Measurements from ENCODE around the gene ATP2A3. TPM values are rescaled to one million over a fixed set of nuclear protein-coding genes. Genes with fewer than 3 reads are reported as not detected.

Gene ATP2A3
- total RNA-seq, 1 donor from 2014 or later, result 2.4 TPM

GRCh38 chr17:3990386-3991127 is 26.3 kb upstream of the ATP2A3 start:
- DNase-seq (ENCODE audit: low read depth), result no peak
- TF ChIP-seq, protein P1, sequence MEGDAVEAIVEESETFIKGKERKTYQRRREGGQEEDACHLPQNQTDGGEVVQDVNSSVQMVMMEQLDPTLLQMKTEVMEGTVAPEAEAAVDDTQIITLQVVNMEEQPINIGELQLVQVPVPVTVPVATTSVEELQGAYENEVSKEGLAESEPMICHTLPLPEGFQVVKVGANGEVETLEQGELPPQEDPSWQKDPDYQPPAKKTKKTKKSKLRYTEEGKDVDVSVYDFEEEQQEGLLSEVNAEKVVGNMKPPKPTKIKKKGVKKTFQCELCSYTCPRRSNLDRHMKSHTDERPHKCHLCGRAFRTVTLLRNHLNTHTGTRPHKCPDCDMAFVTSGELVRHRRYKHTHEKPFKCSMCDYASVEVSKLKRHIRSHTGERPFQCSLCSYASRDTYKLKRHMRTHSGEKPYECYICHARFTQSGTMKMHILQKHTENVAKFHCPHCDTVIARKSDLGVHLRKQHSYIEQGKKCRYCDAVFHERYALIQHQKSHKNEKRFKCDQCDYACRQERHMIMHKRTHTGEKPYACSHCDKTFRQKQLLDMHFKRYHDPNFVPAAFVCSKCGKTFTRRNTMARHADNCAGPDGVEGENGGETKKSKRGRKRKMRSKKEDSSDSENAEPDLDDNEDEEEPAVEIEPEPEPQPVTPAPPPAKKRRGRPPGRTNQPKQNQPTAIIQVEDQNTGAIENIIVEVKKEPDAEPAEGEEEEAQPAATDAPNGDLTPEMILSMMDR (conservative IDR thresholded peaks at IDR 0.05; ENCODE audit: low read depth, low read length), result no peak
- no peak overlapping the region for H3K4me3 ChIP-seq (ENCODE audit: low read depth, low read length)

DNA sequence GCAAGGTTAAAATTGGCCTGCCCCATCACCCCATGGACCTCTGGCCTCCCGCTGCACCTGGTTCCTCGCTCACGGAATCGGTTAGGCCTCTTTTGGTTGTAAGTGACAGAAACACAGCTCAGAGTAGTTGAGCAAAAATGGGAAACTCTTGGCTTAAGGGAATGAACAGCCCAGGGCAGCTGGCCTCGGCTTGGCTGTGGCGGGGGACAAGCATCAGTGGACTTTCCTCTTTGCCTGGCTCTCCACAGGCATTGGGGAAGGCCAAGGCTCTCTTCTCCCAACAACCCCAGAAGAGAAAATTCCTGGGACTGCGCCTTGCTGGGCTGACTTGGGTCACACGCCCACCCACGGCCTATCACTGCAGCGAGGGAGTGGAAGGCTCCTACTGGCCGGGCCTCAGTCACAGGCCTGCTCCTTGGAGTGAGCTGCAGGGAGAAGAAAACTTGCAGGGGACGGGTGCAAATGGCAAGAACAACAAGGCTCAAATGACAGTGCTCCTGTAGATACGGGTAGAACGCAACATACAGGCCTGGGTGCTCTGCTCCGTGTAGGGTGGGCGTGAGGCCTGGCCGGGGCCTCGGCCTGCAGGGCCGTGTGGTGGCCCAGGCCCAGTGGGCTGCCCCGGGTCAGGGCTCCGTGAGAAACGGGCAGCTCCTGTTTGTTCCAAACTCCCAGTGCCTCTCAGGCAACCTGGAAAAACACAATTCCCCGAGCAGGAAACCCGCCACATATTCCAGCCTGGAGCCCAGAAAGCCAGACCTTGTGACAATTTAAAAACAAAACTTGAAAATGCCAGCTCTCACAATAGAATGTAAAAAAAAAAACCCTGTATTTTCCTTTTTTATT is 25.0 kb upstream of the ATP2A3 start:
- TF ChIP-seq, protein P1 (conservative IDR thresholded peaks at IDR 0.05; ENCODE audit: low read depth, low read length), result no peak

GRCh38 chr17:3988297-3989040 is 24.2 kb upstream of the ATP2A3 start:
- TF ChIP-seq, protein P1 (conservative IDR thresholded peaks at IDR 0.05; ENCODE audit: low read depth, low read length), result no peak
- no peak for DNase-seq (ENCODE audit: low read depth)
- H3K4me3 ChIP-seq (ENCODE audit: low read depth, low read length), result no peak overlapping the region

More for the DNA sequence above, 25.0 kb upstream of the ATP2A3 start:
- H3K4me3 ChIP-seq (ENCODE audit: low read depth, low read length), result no peak overlapping the region
- no peak for DNase-seq (ENCODE audit: low read depth)

GRCh38 chr17:3986939-3987335 is 22.7 kb upstream of the ATP2A3 start:
- TF ChIP-seq, protein P1 (conservative IDR thresholded peaks at IDR 0.05; ENCODE audit: low read depth, low read length), result no peak
- DNase-seq (ENCODE audit: low read depth), result no peak
- no peak overlapping the region for H3K4me3 ChIP-seq (ENCODE audit: low read depth, low read length)

DNA sequence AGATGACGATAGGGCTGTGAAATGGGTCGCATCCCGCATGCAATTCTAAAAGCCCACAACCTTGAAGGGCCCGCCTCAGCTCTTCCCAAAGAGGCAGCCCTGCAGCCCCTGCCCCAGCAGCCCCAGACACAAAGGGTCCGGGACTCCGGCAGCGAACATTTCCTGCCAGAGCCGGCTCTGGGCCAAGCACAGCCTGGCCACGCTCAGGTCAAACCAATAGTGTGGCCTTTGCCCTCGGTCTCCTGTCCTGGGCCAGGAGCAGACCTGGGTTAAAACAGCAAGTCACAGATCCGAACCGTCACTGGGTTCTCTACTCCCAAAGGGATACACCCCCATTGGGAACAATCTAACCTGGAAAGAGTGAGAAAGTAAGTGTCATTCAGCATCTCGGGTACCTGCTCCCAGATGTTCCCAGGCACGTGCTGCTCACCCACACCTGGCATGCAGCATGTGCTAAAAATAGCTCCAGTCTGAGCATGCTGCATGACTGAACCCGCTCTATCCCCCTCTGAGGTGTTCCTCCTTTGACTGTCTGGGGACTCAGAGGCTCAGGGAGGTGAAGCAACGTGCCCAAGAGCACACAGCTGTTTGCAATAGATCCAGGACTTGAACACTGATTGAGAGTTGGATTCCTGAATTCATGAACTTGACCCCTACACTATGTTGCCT is 22.2 kb upstream of the ATP2A3 start:
- TF ChIP-seq, protein P1 (conservative IDR thresholded peaks at IDR 0.05; ENCODE audit: low read depth, low read length), result no peak
- DNase-seq (ENCODE audit: low read depth), result no peak
- H3K4me3 ChIP-seq (ENCODE audit: low read depth, low read length), result no peak overlapping the region

GRCh38 chr17:3985846-3986245 is 21.6 kb upstream of the ATP2A3 start:
- H3K4me3 ChIP-seq (ENCODE audit: low read depth, low read length), result no peak overlapping the region
- TF ChIP-seq, protein P1 (conservative IDR thresholded peaks at IDR 0.05; ENCODE audit: low read depth, low read length), result no peak
- no peak for DNase-seq (ENCODE audit: low read depth)
